GM23338 (cell line): ENCODE data around the gene TMEM185A.

Source experiments
- CTCF ChIP-seq, 2 experiments: fragments of 200-600 bp in 1 of 2; sonication (generic) in 1 of 2; conservative IDR thresholded peaks; 2 replicates each; pipeline versions ENCODE4 v1.5.1 to v1.6.1; 2016 to 2017; ENCODE audit warnings: antibody characterized with exemption in 2 of 2, low read depth in 2 of 2, mild to moderate bottlenecking in 2 of 2, moderate library complexity in 1 of 2
- EZH2 ChIP-seq: fragments of 200-600 bp; sonication (generic); IDR thresholded peaks from one replicate; pipeline ENCODE4 v1.8.0; 2017; ENCODE audit warnings: antibody characterized with exemption, mild to moderate bottlenecking, low read depth; ENCODE audit not compliant: unreplicated experiment
- EZH2phosphoT487 ChIP-seq: fragments of 200-600 bp; sonication (generic); IDR thresholded peaks from one replicate; pipeline ENCODE4 v1.8.1; 2018; ENCODE audit warnings: antibody characterized with exemption; ENCODE audit not compliant: unreplicated experiment
- POLR2AphosphoS5 ChIP-seq: IDR thresholded peaks from 2 replicates; pipeline ENCODE4 v1.6.1; 2016; ENCODE audit warnings: antibody characterized with exemption, low read depth
- REST ChIP-seq: IDR thresholded peaks from one replicate; pipeline ENCODE4 v1.6.1; 2018; ENCODE audit warnings: antibody characterized with exemption; ENCODE audit not compliant: unreplicated experiment

GRCh38 chrX:149569770-149570169 lies 61.8 kb downstream of the TMEM185A start:
- TF ChIP-seq CTCF (conservative IDR thresholded peaks at IDR 0.05; ENCODE audit: low read depth in 2 of 2) (no peak), POLR2AphosphoS5 (no peak), EZH2phosphoT487 (no peak), EZH2 (no peak), REST (no peak)
